ENCODE data around the gene OR14A2.

OR14A2 gene

GRCh38 chr1:247679639-247680038 lies 68.3 kb downstream of the OR14A2 start, which contains the start of gene OR13G1:
Gene OR13G1, minus strand, starts transcription at chr1:247679739. Its CDS starts 6,698 bp downstream, at chr1:247673041.
- TF ChIP-seq CTCF (IDR thresholded peaks at IDR 0.05): no peak
